NCI-H128 (cell line): ENCODE data around the gene DNAH1.
A peak's percentile ranks its signal among the peaks of the same experiment; 100 is the strongest.

Source experiments
- DNase-seq: peaks from one replicate; lab custom pipeline; 2025; ENCODE audit not compliant: unreplicated experiment; lab: John Stamatoyannopoulos, UW

DNAH1 gene

GRCh38 chr3:52443791-52444687 is 127.9 kb downstream of the DNAH1 start:
- DNase-seq, result no peak

DNA sequence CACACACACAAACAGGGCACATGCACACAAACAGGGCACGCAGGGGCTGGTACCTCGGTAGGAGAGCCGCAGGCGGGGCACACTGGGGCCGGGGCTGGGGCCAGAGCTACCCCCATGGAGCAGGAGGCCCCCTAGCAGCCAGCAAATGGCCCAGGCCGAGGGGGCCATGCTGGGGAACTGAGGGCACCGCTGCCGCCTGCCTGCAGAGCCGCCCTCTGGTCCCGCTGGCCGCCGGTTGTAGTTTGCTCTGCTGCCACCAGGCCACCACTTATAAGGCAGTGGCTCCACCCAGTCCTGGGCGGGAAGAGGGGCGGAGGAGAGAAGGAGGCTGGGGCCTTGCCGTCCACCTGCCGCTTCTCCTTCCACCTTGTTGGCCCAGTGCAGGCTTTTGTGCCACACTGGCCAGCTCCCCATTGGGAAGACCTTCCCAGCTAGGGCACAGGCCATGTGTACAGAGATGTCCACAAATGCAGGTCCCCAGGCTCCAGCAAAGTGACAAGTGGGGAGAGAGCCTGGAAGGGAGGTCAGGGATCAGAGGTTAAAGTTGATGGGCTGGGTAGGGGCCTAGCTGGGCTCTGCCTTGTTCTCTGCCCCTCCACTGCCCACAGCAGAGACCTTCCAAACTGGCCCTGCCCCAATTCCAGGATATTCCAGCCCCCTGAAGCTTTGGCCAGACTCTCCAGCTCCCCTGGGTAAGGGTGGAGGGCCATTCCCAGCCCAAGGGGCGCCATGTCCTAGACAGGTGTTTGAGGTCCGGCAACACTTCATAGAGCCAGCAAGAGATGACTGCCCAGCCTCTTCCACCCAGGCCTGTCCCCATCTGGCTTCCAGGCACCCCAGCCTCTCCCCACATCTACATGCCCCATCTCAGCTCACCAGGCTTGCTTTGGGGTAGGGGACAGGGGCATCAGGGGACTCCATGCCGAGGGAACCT is 129.0 kb downstream of the DNAH1 start, which contains the start of gene SEMA3G:
Gene SEMA3G, minus strand, starts transcription at position 244 of the 934 bp plus-strand sequence. Its CDS starts 76 bp downstream, at position 168.
- no peak for DNase-seq

GRCh38 chr3:52446042-52446441 is 129.9 kb downstream of the DNAH1 start:
- no peak for DNase-seq

DNA sequence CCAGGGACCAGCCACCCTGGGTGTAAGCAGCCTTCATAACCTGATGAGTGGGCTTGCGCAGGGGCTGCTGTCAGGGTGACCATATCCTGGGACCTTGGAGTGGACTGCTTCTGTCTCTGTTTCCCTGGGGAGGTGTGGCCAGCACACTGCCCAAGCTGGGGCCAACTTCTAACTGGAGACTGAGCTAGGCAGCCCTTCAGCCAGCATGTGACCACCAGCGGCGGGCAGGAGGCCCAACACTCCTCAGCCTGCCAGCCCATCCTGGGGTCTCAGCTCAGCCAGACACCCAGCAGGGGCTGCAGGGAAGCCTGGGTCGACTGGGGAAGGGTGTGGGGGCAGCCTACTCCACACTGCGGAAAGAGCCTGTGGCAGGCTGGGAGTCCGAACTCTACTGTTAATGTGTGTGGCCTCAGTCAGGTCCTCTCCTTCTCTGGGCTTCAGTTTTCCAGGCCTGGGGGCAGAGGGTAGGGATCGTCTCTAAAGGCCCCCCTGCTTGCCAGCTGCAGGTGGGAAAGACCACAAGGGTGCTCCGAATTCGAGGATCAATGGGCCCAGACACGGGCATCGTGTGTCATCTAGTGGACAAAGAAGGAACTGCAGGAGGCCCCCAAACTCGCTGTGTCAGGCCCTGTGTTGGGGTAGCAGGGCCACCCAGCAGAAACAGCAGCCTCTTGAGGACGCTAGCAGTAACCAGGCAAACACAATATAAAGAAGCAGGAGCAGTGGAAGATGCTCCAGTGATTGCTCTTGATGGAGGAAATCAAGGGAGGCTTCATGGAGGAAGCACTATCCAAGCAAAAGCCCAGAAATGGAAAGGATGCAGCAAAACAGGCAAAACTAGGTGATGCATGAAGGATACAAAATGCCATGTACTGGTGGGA is 130.8 kb downstream of the DNAH1 start:
- DNase-seq, result peak; percentile 23

DNA sequence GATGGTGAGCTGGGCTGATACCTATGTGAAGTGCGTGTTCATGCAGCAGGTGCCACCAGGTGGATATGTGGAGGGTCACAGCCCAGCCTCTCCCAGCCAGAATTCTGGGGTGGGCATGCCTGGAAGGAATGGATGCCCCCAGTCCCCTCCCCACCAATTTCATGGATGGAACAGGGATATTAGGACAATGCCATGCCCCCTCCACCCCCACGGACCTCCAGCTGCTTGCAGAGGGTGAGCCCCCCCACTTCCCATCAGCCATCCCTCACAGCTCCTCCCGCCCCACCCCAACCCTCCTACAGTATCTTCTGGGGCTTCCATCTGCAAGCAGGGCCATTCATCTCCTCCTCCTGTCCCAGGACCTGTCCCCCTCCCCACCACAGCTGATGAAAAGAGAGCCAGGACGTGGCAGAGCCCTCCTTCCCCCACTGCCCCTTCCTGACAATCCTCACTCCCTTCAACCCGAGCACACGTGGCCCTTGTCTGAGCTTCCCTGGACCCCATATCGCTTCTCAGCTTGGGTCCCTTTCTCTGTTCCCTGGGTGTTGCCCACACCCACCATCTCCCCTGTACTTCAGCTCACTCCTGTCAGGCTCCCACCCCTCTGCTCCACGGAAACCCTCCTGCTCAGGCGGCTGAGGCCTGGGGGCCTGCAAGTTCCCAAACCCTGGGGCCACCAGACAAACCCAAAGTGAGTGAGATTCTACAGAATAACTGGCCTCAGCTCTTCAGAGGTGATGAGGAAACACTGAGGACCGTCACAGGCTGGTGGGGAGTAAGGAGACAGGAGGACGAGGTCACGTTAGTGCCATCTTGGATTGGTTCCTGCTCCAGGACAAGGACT is 131.6 kb downstream of the DNAH1 start:
- DNase-seq, result no peak
